ENCODE data around the gene NPTX2. TPM values are rescaled to one million over a fixed set of nuclear protein-coding genes. Genes with fewer than 3 reads are reported as not detected.

The NPTX2 gene
- total and polyA plus RNA-seq, 10 of the 15 experiments (the other 5 are each of a cell fraction or from before 2014, with no cell fraction given) = 0.04 TPM; not detected in 9

DNA sequence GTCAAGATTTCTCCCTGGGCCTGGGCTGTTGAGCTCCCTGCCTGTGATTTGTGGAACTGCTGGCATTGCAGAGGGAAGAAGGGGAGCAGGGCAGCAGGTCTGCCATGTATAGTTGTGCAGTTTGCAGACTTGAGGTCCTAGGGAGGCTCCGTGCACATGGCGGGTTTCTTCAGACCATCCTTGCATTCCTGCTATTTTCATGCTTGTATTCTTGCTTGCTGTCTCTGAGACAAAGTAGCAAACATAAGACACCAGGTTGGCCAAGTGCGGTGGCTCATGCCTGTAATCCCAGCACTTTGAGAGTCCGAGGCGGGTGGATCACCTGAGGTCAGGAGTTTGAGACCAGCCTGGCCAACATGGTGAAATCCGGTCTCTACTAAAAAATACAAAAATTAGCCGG lies 61.1 kb downstream of the NPTX2 start (continued):
- TF ChIP-seq, protein P1, sequence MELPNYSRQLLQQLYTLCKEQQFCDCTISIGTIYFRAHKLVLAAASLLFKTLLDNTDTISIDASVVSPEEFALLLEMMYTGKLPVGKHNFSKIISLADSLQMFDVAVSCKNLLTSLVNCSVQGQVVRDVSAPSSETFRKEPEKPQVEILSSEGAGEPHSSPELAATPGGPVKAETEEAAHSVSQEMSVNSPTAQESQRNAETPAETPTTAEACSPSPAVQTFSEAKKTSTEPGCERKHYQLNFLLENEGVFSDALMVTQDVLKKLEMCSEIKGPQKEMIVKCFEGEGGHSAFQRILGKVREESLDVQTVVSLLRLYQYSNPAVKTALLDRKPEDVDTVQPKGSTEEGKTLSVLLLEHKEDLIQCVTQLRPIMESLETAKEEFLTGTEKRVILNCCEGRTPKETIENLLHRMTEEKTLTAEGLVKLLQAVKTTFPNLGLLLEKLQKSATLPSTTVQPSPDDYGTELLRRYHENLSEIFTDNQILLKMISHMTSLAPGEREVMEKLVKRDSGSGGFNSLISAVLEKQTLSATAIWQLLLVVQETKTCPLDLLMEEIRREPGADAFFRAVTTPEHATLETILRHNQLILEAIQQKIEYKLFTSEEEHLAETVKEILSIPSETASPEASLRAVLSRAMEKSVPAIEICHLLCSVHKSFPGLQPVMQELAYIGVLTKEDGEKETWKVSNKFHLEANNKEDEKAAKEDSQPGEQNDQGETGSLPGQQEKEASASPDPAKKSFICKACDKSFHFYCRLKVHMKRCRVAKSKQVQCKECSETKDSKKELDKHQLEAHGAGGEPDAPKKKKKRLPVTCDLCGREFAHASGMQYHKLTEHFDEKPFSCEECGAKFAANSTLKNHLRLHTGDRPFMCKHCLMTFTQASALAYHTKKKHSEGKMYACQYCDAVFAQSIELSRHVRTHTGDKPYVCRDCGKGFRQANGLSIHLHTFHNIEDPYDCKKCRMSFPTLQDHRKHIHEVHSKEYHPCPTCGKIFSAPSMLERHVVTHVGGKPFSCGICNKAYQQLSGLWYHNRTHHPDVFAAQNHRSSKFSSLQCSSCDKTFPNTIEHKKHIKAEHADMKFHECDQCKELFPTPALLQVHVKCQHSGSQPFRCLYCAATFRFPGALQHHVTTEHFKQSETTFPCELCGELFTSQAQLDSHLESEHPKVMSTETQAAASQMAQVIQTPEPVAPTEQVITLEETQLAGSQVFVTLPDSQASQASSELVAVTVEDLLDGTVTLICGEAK (IDR thresholded peaks at IDR 0.05; ENCODE audit: borderline replicate concordance) = no peak
- TF ChIP-seq ZNF384 (IDR thresholded peaks at IDR 0.05; ENCODE audit: borderline replicate concordance, low read depth, low read length) = no peak
- no peak for TF ChIP-seq NR2C1 (IDR thresholded peaks at IDR 0.05)

Other genes with a start within 250 kb of the NPTX2 start
- gene BAIAP2L1, start 216.2 kb upstream of the NPTX2 start, total RNA-seq (2014; rRNA removed) = 23.8 and 24.9 TPM in 2 replicates
- gene BAIAP2L1, start 216.2 kb upstream of the NPTX2 start, total RNA-seq (2014; rRNA removed; fragmentation: Illumina TruSeq; extraction: Trizol) = 32.2 and 32.6 TPM in 2 replicates
- 49.5 and 49.9 TPM in 2 replicates for gene BAIAP2L1, start 216.2 kb upstream of the NPTX2 start, total RNA-seq (2021)
- gene BAIAP2L1, start 216.2 kb upstream of the NPTX2 start, polyA plus RNA-seq (2011; rRNA removed) = 25.2 and 25.3 TPM in 2 replicates
- gene BAIAP2L1, start 216.2 kb upstream of the NPTX2 start, polyA plus RNA-seq (2014; fragmentation: Illumina TruSeq; extraction: Trizol) = 60.2 and 89.5 TPM in 2 replicates
- 10 to 100 TPM in 1 of 2 experiments, 1 to 10 TPM in 1; 8.9 to 11.6 TPM for gene BAIAP2L1, start 216.2 kb upstream of the NPTX2 start, polyA plus RNA-seq (2014; fragmentation: Nextera tagmentation; extraction: Ambion mirVana)
- 38.7 and 40.3 TPM in 2 replicates for gene BAIAP2L1, start 216.2 kb upstream of the NPTX2 start, polyA plus RNA-seq (2014; rRNA removed)
- 10 to 100 TPM; 54.9 to 58.3 TPM for gene BAIAP2L1, start 216.2 kb upstream of the NPTX2 start, polyA plus RNA-seq (2016; fragmentation: Nextera tagmentation; extraction: Ambion mirVana)